ENCODE data around the gene PON3. TPM values are rescaled to one million over a fixed set of nuclear protein-coding genes. Genes with fewer than 3 reads are reported as not detected.

Gene PON3
- total RNA-seq, 1 experiment from 2014 or later = not detected

- H3K4me1 Mint-ChIP-seq = peaks cover 11 to 20% of the 10 kb centered on the region in 2 experiments
- Histone ChIP-seq H3K4me2 (ENCODE audit: insufficient read depth, insufficient read length, low read length) (no peak overlapping the region), H3K23ac (ENCODE audit: insufficient read length, low read depth, low read length) (no peak overlapping the region), H3K14ac (ENCODE audit: insufficient read depth, low read length) (no peak overlapping the region), H3K27me3 (ENCODE audit: insufficient read depth, low read length) (peaks cover 2% of the 10 kb centered on the region; the same call in 1 of the 2 replicates), H4K5ac (ENCODE audit: insufficient read length, low read depth, low read length) (no peak overlapping the region), H4K91ac (ENCODE audit: insufficient read length, low read depth, low read length) (no peak overlapping the region), H3K4me1 (ENCODE audit: insufficient read depth, low read length) (no peaks in the 10 kb centered on the region), H3K27ac (ENCODE audit: insufficient read length, low read depth, low read length) (no peak overlapping the region), H3K79me2 (ENCODE audit: insufficient read depth, low read length) (no peaks in the 10 kb centered on the region), H4K20me1 (ENCODE audit: control insufficient read depth, insufficient read depth, insufficient read length) (no peaks in the 10 kb centered on the region), H3K4ac (ENCODE audit: low read depth, low read length) (no peak overlapping the region), H3K9ac (ENCODE audit: extremely low read depth, insufficient read length, low read length) (no peak overlapping the region), H3K79me1 (ENCODE audit: insufficient read depth, low read depth, low read length, poor library complexity, severe bottlenecking) (no peaks in the 10 kb centered on the region), H3K9me3 (ENCODE audit: control insufficient read depth, low read depth, low read length) (no peaks in the 10 kb centered on the region), H2AFZ (ENCODE audit: low read length) (no peak overlapping the region), H3T11ph (ENCODE audit: low read length) (no peak overlapping the region), H4K8ac (replicated peaks; ENCODE audit: insufficient read length, low read depth, low read length) (no peak overlapping the region), H3K18ac (ENCODE audit: insufficient read length, low read depth, low read length) (no peak overlapping the region), H3K56ac (ENCODE audit: insufficient read length, low read depth, low read length) (no peak overlapping the region), H2BK5ac (ENCODE audit: insufficient read length, low read length) (no peak overlapping the region), H3K23me2 (ENCODE audit: insufficient read length, low read depth, low read length, poor library complexity, severe bottlenecking) (peaks cover 3% of the 10 kb centered on the region), H2BK120ac (ENCODE audit: low read depth, low read length, poor library complexity, severe bottlenecking) (no peak overlapping the region), H2BK15ac (ENCODE audit: low read depth, low read length) (no peak overlapping the region), H2AK5ac (ENCODE audit: insufficient read length, low read length) (no peak overlapping the region), H2BK20ac (ENCODE audit: low read depth, low read length, poor library complexity, severe bottlenecking) (no peak overlapping the region), H2BK12ac (ENCODE audit: insufficient read length, low read depth, low read length) (no peak overlapping the region)
- peaks cover 23% of the 10 kb centered on the region for H3K27me3 Mint-ChIP-seq (ENCODE audit: low read depth)
- no peak overlapping the region for H3K27ac Mint-ChIP-seq
- no peaks in the 10 kb centered on the region for H3K9me3 Mint-ChIP-seq
- no peak overlapping the region for H3K4me3 Mint-ChIP-seq
- DNase-seq = no peak
- H3K36me3 Mint-ChIP-seq (ENCODE audit: insufficient read depth in 1 of 3, low read depth in 3 of 3) = no peaks in the 10 kb centered on the region
- TF ChIP-seq CTCF (conservative IDR thresholded peaks at IDR 0.05) = no peak
- WGBS (ENCODE audit: extremely low coverage, insufficient read length, low lambda C conversion rate) = no CpG with 5 or more reads among the region's 1 CpG
Measured at GRCh38 chr7:95320651-95321050, 75.5 kb downstream of the PON3 start.
